ENCODE results near the gene RPL37A.

- no peak for TF ChIP-seq GATA3 (IDR thresholded peaks at IDR 0.05; ENCODE audit: low read depth, low read length)
- no peak for TF ChIP-seq GATA2 (IDR thresholded peaks at IDR 0.05; ENCODE audit: low read depth, low read length)
Observed at GRCh38 chr2:216540920-216541319, 42.3 kb downstream of the RPL37A start.

Data from SH-SY5Y (cell line).